NCI-H748 (cell line): Measurements from ENCODE around the gene GSC2.
"Not testable (repeated sequence)": the region's sequence is repeated elsewhere in the genome, so short reads cannot be mapped to it uniquely, and the experiment has no call there.

Experiments used
- DNase-seq: peaks from one replicate; lab custom pipeline; 2025; ENCODE audit not compliant: unreplicated experiment; lab: John Stamatoyannopoulos, UW

Gene GSC2

GRCh38 chr22:19156109-19156508 is 6.0 kb upstream of the GSC2 start:
- DNase-seq, result not testable (repeated sequence)

GRCh38 chr22:19152942-19153883 is 3.1 kb upstream of the GSC2 start:
- no peak for DNase-seq

- no peak for DNase-seq
Measured at GRCh38 chr22:19151329-19152191, 1.5 kb upstream of the GSC2 start.

- no peak for DNase-seq
Measured at GRCh38 chr22:19150482-19151328, 613 bp upstream of the GSC2 start.

GRCh38 chr22:19149047-19149883 is 827 bp downstream of the GSC2 start:
- peak; percentile 80 for DNase-seq

- no peak for DNase-seq
Measured at GRCh38 chr22:19148417-19149046, 1.6 kb downstream of the GSC2 start.

- no peak for DNase-seq
Measured at GRCh38 chr22:19147195-19147780, 2.8 kb downstream of the GSC2 start.

- no peak for DNase-seq
Measured at GRCh38 chr22:19146215-19146968, 3.7 kb downstream of the GSC2 start.

GRCh38 chr22:19143967-19144400 is 6.1 kb downstream of the GSC2 start:
- DNase-seq, result no peak

- no peak for DNase-seq
Measured at GRCh38 chr22:19143212-19143611, 6.9 kb downstream of the GSC2 start.

GRCh38 chr22:19142394-19142793 is 7.7 kb downstream of the GSC2 start:
- DNase-seq, result no peak

- no peak for DNase-seq
Measured at GRCh38 chr22:19139974-19140373, 10.1 kb downstream of the GSC2 start.

- no peak for DNase-seq
Measured at GRCh38 chr22:19139001-19139356, 11.1 kb downstream of the GSC2 start.

- no peak for DNase-seq
Measured at GRCh38 chr22:19138217-19139000, 11.7 kb downstream of the GSC2 start.

- DNase-seq, result no peak
Measured at GRCh38 chr22:19137384-19138216, 12.5 kb downstream of the GSC2 start.

GRCh38 chr22:19136915-19137314 is 13.2 kb downstream of the GSC2 start:
- no peak for DNase-seq

GRCh38 chr22:19134874-19135273 is 15.2 kb downstream of the GSC2 start:
- DNase-seq, result no peak
